Parathyroid adenoma (tissue), 2 donors: Measurements from ENCODE around the gene AGAP1.
A peak's percentile ranks its signal among the peaks of the same experiment; 100 is the strongest.

Experiments
- H2AFZ ChIP-seq: fragments of 300-600 bp; sonication (generic); one replicate; pipeline ENCODE4 v1.7.0; 2017; ENCODE audit warnings: antibody characterized with exemption, mild to moderate bottlenecking
- H3K27ac ChIP-seq: fragments of 300-600 bp; sonication (generic); one replicate; pipeline ENCODE4 v1.7.0; 2017
- H3K27me3 ChIP-seq: fragments of 300-600 bp; sonication (generic); one replicate; pipeline ENCODE4 v1.7.0; 2017; ENCODE audit warnings: low read length; ENCODE audit not compliant: control insufficient read depth, insufficient read depth
- H3K36me3 ChIP-seq: fragments of 300-600 bp; sonication (generic); one replicate; pipeline ENCODE4 v1.7.0; 2017; ENCODE audit warnings: low read length; ENCODE audit not compliant: control insufficient read depth, insufficient read depth
- H3K4me1 ChIP-seq: fragments of 300-600 bp; sonication (generic); one replicate; pipeline ENCODE4 v1.7.0; 2017; ENCODE audit warnings: control low read depth
- H3K4me2 ChIP-seq: fragments of 300-600 bp; sonication (generic); one replicate; pipeline ENCODE4 v1.7.0; 2017; ENCODE audit warnings: low read length
- H3K4me3 ChIP-seq: fragments of 300-600 bp; sonication (generic); one replicate; pipeline ENCODE4 v1.7.0; 2017; ENCODE audit warnings: low read depth, low read length
- H3K79me2 ChIP-seq: fragments of 300-600 bp; sonication (generic); one replicate; pipeline ENCODE4 v1.7.0; 2017; ENCODE audit warnings: control low read depth
- H3K9ac ChIP-seq: fragments of 300-600 bp; sonication (generic); one replicate; pipeline ENCODE4 v1.7.0; 2017; ENCODE audit warnings: mild to moderate bottlenecking
- H3K9me3 ChIP-seq: fragments of 300-600 bp; sonication (generic); one replicate; pipeline ENCODE4 v1.7.0; 2017; ENCODE audit warnings: low read length; ENCODE audit not compliant: control insufficient read depth
- TF ChIP-seq, protein P1 (sequence below): fragments of 300-600 bp; sonication (generic); IDR thresholded peaks from one replicate; pipeline ENCODE4 v1.7.0; 2017; ENCODE audit warnings: antibody characterized with exemption, mild to moderate bottlenecking
- donor health status: primary hyperparathyroidism.

The AGAP1 gene

DNA sequence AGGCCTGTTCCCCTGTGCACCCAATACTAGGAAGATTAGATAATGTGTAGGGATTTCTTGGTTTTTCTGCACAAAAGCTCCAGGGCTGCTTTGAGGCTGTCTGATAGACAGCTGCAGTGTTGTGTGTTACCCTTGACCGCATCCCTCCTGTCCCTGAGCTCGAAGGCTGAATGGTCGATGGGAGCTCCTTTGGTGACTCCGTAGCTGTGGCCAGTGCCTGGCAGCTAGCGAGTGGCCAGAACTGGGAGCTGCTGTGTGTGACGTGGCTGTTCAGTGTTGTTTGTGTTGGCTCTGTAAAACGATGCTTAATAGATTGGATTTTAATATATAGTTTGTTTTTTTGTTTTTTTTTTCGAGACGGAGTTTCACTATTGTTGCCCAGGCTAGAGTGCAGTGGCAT lies 170.0 kb downstream of the AGAP1 start:
- Histone ChIP-seq H3K79me2 (peaks cover 20% of the 10 kb centered on the region), H3K9ac (no peak overlapping the region), H3K4me2 (no peak overlapping the region), H3K36me3 (no peaks in the 10 kb centered on the region), H3K4me1 (peaks cover 6% of the 10 kb centered on the region), H2AFZ (no peak overlapping the region), H3K27me3 (no peaks in the 10 kb centered on the region), H3K27ac (no peak overlapping the region), H3K4me3 (no peak overlapping the region), H3K9me3 (no peaks in the 10 kb centered on the region)
- TF ChIP-seq, protein P1, sequence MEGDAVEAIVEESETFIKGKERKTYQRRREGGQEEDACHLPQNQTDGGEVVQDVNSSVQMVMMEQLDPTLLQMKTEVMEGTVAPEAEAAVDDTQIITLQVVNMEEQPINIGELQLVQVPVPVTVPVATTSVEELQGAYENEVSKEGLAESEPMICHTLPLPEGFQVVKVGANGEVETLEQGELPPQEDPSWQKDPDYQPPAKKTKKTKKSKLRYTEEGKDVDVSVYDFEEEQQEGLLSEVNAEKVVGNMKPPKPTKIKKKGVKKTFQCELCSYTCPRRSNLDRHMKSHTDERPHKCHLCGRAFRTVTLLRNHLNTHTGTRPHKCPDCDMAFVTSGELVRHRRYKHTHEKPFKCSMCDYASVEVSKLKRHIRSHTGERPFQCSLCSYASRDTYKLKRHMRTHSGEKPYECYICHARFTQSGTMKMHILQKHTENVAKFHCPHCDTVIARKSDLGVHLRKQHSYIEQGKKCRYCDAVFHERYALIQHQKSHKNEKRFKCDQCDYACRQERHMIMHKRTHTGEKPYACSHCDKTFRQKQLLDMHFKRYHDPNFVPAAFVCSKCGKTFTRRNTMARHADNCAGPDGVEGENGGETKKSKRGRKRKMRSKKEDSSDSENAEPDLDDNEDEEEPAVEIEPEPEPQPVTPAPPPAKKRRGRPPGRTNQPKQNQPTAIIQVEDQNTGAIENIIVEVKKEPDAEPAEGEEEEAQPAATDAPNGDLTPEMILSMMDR: no peak

- Histone ChIP-seq H3K36me3 (no peaks in the 10 kb centered on the region), H3K4me3 (peak overlapping the region; percentile 23), H2AFZ (peak overlapping the region; percentile 65), H3K27ac (no peak overlapping the region), H3K9ac (no peak overlapping the region), H3K79me2 (peaks cover 10% of the 10 kb centered on the region), H3K4me1 (peaks cover 6% of the 10 kb centered on the region), H3K27me3 (no peaks in the 10 kb centered on the region), H3K9me3 (no peaks in the 10 kb centered on the region), H3K4me2 (peak overlapping the region; percentile 48)
- TF ChIP-seq, protein P1: no peak
Measured at GRCh38 chr2:235665661-235666212, 171.9 kb downstream of the AGAP1 start.

DNA sequence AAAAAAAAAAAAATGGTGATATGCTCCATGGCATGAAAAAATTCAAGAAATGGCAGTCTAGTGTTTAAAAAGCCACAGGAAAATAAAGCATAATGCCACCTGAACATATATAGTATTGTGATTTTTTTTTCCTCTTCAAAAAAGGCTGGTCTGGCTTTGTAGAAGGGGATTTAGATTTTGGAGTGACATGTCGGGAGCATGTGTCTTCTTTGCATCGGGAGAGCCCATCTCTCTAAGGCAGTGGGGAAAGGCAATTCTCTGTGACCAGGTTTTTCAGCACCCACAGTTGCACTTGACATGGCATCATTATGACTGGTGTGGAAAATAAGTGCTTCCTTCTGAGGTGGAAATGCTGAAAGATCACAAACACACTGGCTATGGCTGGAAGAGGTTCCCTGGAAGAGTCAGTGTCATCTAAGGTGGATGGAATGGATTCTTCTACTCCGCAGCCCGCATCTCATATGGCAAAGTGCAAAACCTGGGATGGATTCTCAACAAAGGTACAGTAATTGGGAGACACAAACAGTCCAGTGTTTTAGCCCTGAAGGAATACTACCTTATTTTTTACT lies 172.5 kb downstream of the AGAP1 start:
- peak overlapping the region; percentile 65 for H2AFZ ChIP-seq
- H3K9me3 ChIP-seq: no peaks in the 10 kb centered on the region
- peak overlapping the region; percentile 66 for H3K27ac ChIP-seq
- no peaks in the 10 kb centered on the region for H3K27me3 ChIP-seq
- peaks cover 12% of the 10 kb centered on the region for H3K79me2 ChIP-seq
- H3K4me1 ChIP-seq: peaks cover 6% of the 10 kb centered on the region
- no peaks in the 10 kb centered on the region for H3K36me3 ChIP-seq
- TF ChIP-seq, protein P1: no peak
- peak overlapping the region; percentile 48 for H3K4me2 ChIP-seq
- H3K4me3 ChIP-seq: peak overlapping the region; percentile 23
- H3K9ac ChIP-seq: no peak overlapping the region

- Histone ChIP-seq H3K36me3 (no peaks in the 10 kb centered on the region), H3K79me2 (peaks cover 18% of the 10 kb centered on the region), H3K9ac (no peak overlapping the region), H3K4me3 (no peak overlapping the region), H3K4me2 (peak overlapping the region; percentile 29), H3K4me1 (peaks cover 6% of the 10 kb centered on the region), H2AFZ (no peak overlapping the region), H3K9me3 (no peaks in the 10 kb centered on the region), H3K27me3 (no peaks in the 10 kb centered on the region), H3K27ac (no peak overlapping the region)
- TF ChIP-seq, protein P1: no peak
Measured at GRCh38 chr2:235668782-235669181, 174.9 kb downstream of the AGAP1 start.
